Gastroesophageal sphincter (tissue), 3 donors: Measurements from ENCODE around the gene KCNJ9.

Experiments used
- POLR2A ChIP-seq, 2 donors: fragments of 450-650 bp; IDR thresholded peaks; one replicate each; pipeline ENCODE4 v1.6.1; 2017; ENCODE audit warnings: antibody characterized with exemption in 2 of 2, mild to moderate bottlenecking in 2 of 2, moderate library complexity in 1 of 2
- POLR2AphosphoS5 ChIP-seq: sonication (generic); formaldehyde crosslinking; IDR thresholded peaks from one replicate; pipeline ENCODE4 v1.6.1; 2017; ENCODE audit warnings: antibody characterized with exemption
- TF ChIP-seq, protein P1 (sequence below), 4 experiments: fragments of 200-600 bp in 2 of 4; fragments of 450-650 bp in 2 of 4; sonication (generic) in 1 of 4; IDR thresholded peaks; one replicate each; pipeline ENCODE4 v1.5.1; 2017 to 2019; ENCODE audit warnings: antibody characterized with exemption in 4 of 4, mild to moderate bottlenecking in 2 of 4, moderate library complexity in 2 of 4

DNA sequence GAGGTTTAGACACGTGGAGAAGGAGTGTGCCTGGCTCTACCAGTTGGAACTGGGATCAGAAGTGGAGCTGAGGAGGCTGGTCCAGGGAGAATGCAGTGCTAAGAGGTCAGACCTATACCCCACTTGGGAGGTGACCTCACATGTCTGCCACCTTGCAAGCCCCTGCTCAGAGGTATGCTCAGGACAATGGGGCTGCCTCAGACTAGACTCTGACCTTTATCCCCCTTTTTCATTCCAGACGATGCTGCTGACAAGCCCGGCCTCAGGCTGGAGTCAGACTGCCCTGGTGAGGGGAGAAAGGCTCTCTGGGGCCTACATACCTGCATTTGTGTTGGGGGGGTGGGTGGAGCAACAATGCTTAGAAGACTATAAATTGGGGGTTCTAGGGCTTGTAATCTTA lies 16.6 kb upstream of the KCNJ9 start:
- TF ChIP-seq, protein P1, sequence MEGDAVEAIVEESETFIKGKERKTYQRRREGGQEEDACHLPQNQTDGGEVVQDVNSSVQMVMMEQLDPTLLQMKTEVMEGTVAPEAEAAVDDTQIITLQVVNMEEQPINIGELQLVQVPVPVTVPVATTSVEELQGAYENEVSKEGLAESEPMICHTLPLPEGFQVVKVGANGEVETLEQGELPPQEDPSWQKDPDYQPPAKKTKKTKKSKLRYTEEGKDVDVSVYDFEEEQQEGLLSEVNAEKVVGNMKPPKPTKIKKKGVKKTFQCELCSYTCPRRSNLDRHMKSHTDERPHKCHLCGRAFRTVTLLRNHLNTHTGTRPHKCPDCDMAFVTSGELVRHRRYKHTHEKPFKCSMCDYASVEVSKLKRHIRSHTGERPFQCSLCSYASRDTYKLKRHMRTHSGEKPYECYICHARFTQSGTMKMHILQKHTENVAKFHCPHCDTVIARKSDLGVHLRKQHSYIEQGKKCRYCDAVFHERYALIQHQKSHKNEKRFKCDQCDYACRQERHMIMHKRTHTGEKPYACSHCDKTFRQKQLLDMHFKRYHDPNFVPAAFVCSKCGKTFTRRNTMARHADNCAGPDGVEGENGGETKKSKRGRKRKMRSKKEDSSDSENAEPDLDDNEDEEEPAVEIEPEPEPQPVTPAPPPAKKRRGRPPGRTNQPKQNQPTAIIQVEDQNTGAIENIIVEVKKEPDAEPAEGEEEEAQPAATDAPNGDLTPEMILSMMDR (IDR thresholded peaks at IDR 0.05): no peak
- no peak for TF ChIP-seq POLR2AphosphoS5
- TF ChIP-seq POLR2A (IDR thresholded peaks at IDR 0.05): no peak
